ENCODE results near the gene ROR2.

Gene ROR2

GRCh38 chr9:91736898-91737601 is 213.0 kb downstream of the ROR2 start:
- no peak for DNase-seq (ENCODE audit: low spot score)

GRCh38 chr9:91736311-91736710 is 213.7 kb downstream of the ROR2 start:
- DNase-seq (ENCODE audit: low spot score): no peak

GRCh38 chr9:91735049-91735448 is 215.0 kb downstream of the ROR2 start:
- DNase-seq (ENCODE audit: low spot score): no peak

- peak; percentile 78 for DNase-seq (ENCODE audit: low spot score)
Measured at GRCh38 chr9:91734371-91734981, 215.6 kb downstream of the ROR2 start.

GRCh38 chr9:91733006-91733624 is 216.9 kb downstream of the ROR2 start:
- DNase-seq (ENCODE audit: low spot score): no peak

GRCh38 chr9:91732187-91733005 is 217.6 kb downstream of the ROR2 start:
- DNase-seq (ENCODE audit: low spot score): no peak

- DNase-seq (ENCODE audit: low spot score): no peak
Measured at GRCh38 chr9:91730806-91731205, 219.2 kb downstream of the ROR2 start.

- no peak for DNase-seq (ENCODE audit: low spot score)
Measured at GRCh38 chr9:91729558-91729842, 220.5 kb downstream of the ROR2 start.

- DNase-seq (ENCODE audit: low spot score): no peak
Measured at GRCh38 chr9:91727972-91728371, 222.1 kb downstream of the ROR2 start.

GRCh38 chr9:91727316-91727861 is 222.6 kb downstream of the ROR2 start:
- DNase-seq (ENCODE audit: low spot score): peak; percentile 74

GRCh38 chr9:91726406-91727100 is 223.5 kb downstream of the ROR2 start:
- DNase-seq (ENCODE audit: low spot score): no peak

GRCh38 chr9:91725651-91726050 is 224.4 kb downstream of the ROR2 start:
- no peak for DNase-seq (ENCODE audit: low spot score)

- DNase-seq (ENCODE audit: low spot score): no peak
Measured at GRCh38 chr9:91724609-91725505, 225.2 kb downstream of the ROR2 start.

- no peak for DNase-seq (ENCODE audit: low spot score)
Measured at GRCh38 chr9:91724068-91724440, 226.0 kb downstream of the ROR2 start.

- DNase-seq (ENCODE audit: low spot score): no peak
Measured at GRCh38 chr9:91723420-91724067, 226.5 kb downstream of the ROR2 start.

- no peak for DNase-seq (ENCODE audit: low spot score)
Measured at GRCh38 chr9:91720751-91721705, 229.0 kb downstream of the ROR2 start.

- no peak for DNase-seq (ENCODE audit: low spot score)
Measured at GRCh38 chr9:91720313-91720712, 229.7 kb downstream of the ROR2 start.

- DNase-seq (ENCODE audit: low spot score): no peak
Measured at GRCh38 chr9:91718071-91718470, 232.0 kb downstream of the ROR2 start.

- no peak for DNase-seq (ENCODE audit: low spot score)
Measured at GRCh38 chr9:91716815-91717214, 233.2 kb downstream of the ROR2 start.

All from HuH-7 (cell line).